SK-N-DZ (cell line): ENCODE measurements around the gene IARS1.

Source experiments
- DNase-seq: peaks from one replicate; pipeline ENCODE4 v3.0.0-alpha.2; 2015; ENCODE audit warnings: low spot score
- small RNA-seq, 2 experiments: library from RNA; depleted of rRNA; stranded (forward); fragments of <200 nt; gene quantifications; one replicate each; pipeline ENCODE3, GENCODE V24; 2014

The IARS1 gene

DNA sequence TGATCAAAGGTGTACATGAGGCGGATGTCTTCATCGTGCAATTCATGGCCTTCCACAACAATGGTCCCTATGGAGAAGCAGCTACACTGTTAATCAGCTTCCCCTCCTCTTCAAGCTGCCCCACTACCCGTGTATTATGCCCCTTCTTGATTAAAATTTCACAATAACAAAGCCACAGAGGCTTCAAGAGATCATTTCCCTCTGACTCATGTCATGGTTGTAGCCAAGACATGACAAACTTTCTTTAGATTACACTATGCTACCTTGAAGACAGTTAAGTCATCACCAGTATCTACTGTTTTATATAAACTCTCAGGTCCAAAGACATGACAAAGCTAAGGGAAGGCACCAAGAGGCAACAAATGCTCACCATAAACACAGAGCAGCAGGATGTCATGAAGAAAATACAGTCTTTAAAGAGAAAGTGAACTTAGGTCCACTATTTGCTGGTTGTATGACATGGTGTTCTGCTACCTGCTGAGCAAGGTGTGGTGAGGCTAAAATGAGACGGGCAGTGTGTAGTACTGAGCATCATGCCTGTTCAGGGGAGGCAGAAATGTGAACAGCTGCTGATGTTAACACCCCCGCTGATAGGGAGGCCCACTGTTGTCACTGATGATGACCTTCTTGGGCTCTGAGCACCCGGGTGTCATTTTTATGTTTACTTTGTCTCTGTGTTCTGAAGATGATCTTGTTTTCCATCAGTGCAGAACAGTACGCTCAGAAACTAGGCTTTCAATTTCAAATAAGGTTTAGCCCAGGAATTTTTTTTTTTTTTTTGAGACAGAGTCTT is 48.3 kb downstream of the IARS1 start:
- no peak for DNase-seq

Small RNA genes within 50 kb of the gene (small RNA-seq; reads per million reads assigned to genes)
- gene MIR3651 (0 reads per million in 2 experiments), gene SNORA84 (0.18 to 1.6 reads per million in 2 experiments)
